ENCODE results near the gene OCRL. TPM values are rescaled to one million over a fixed set of nuclear protein-coding genes. Genes with fewer than 3 reads are reported as not detected.

Gene OCRL
- total RNA-seq, 1 experiment from 2014 or later: 41.4 TPM

DNA sequence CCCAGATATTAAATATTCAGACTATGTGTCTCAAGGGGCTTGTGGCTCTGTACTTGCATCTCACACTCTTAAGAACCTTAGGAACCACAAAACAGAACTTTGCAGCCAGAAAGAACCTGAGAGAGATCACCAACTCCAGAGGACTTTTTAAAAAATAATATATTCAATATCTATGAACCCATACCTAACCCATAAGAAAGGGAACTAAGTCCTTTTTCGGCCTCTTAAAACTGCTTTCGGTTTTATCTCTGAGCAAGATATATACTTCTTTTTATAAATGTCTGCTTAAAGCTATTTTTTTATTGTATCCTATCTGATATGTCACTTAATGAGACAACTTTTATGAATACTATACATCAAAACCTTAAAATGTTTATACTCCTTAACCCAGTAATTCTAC lies 27.6 kb upstream of the OCRL start:
- Histone ChIP-seq H4K20me1 (ENCODE audit: insufficient read depth) (no peaks in the 10 kb centered on the region), H3F3A (ENCODE audit: insufficient read depth, low read depth) (no peaks in the 10 kb centered on the region; the same call in 1 of the 2 replicates), H2AFZ (no peak overlapping the region), H3K4me2 (no peak overlapping the region), H3K9me2 (ENCODE audit: insufficient read depth) (no peaks in the 10 kb centered on the region), H3K9me3 (ENCODE audit: insufficient read depth, low read depth) (no peaks in the 10 kb centered on the region), H3K4me3 (no peak overlapping the region), H3K27me3 (ENCODE audit: insufficient read depth, low read depth) (no peaks in the 10 kb centered on the region), H3K4me1 (replicated peaks; ENCODE audit: insufficient read depth) (no peaks in the 10 kb centered on the region), H3K27ac (no peak overlapping the region), H3K36me3 (ENCODE audit: low read depth) (peaks cover 12% of the 10 kb centered on the region), H3K79me2 (ENCODE audit: low read depth) (no peaks in the 10 kb centered on the region)
- no peak for DNase-seq
- no peak for TF ChIP-seq EZH2 (IDR thresholded peaks at IDR 0.05; ENCODE audit: low read depth)
- intact Hi-C loops (cut with micrococcal nuclease; ENCODE audit: unreplicated experiment): loop anchor here (10.0 kb wide), 1 partner anchor 48 kb away; no protein-coding TSS in a partner anchor
- BruUV-seq (replicated peaks): no TSS peak
- ChIA-PET POLR2A (ENCODE audit: unreplicated experiment) (no interaction called here), CTCF (no interaction called here)

DNA sequence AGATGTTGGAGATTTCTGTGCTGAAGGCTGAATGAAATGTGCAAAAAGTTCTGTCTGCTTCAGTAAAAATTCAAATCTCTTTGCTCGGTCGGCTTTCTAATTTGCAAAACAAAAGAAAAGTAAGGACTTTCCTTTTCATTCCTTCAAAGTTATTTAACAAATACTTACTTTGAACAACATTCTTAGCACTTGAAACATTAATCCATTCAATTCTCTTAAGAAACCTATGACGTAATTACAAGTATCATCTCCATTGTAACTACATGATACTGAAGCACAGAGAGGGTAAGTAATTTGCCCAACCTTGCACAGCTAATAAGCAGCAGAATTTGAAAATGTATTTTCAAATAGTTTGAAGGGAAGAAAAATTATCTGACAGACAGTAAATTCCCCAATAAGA lies 23.7 kb upstream of the OCRL start:
- Histone ChIP-seq H4K20me1 (ENCODE audit: insufficient read depth) (peaks cover 1% of the 10 kb centered on the region), H3K9me3 (ENCODE audit: insufficient read depth, low read depth) (no peaks in the 10 kb centered on the region; the same call in 1 of the 2 replicates), H3K27ac (no peak overlapping the region), H3F3A (ENCODE audit: insufficient read depth, low read depth) (no peaks in the 10 kb centered on the region; the same call in 1 of the 2 replicates), H3K4me3 (no peak overlapping the region), H3K79me2 (ENCODE audit: low read depth) (peaks cover 37% of the 10 kb centered on the region), H3K9me2 (ENCODE audit: insufficient read depth) (no peaks in the 10 kb centered on the region), H3K27me3 (ENCODE audit: insufficient read depth, low read depth) (no peaks in the 10 kb centered on the region), H3K36me3 (ENCODE audit: low read depth) (peaks cover 6% of the 10 kb centered on the region; the same call in 1 of the 2 replicates), H3K4me2 (no peak overlapping the region), H2AFZ (no peak overlapping the region), H3K4me1 (replicated peaks; ENCODE audit: insufficient read depth) (peaks cover 5% of the 10 kb centered on the region)
- ChIA-PET CTCF (no interaction called here), POLR2A (ENCODE audit: unreplicated experiment) (no interaction called here)
- BruUV-seq (replicated peaks): no TSS peak
- no peak for TF ChIP-seq CTCF (conservative IDR thresholded peaks at IDR 0.05)
- no peak for TF ChIP-seq EZH2 (IDR thresholded peaks at IDR 0.05; ENCODE audit: low read depth)
- intact Hi-C loops (cut with micrococcal nuclease; ENCODE audit: unreplicated experiment): loop anchor here (10.0 kb wide), 1 partner anchor 52 kb away; no protein-coding TSS in a partner anchor
- DNase-seq: no peak

DNA sequence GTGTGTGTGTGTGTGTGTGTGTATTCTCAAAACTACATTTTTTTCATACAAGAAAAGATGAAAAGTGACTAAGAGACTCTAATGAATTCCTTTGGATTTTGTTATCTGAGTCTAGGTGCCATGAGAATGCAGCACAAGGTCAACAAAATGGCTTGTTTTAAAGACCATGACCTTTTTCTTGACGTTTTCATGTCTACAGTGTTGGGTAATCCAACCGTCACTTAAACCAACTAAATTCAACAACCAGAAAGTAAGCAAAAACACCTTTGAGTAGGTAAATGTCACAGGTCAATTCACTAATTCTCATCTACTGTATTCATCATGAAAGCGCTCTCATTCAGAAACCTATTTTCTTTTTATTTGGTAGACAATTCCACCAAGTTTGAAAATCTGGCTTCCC lies 19.9 kb upstream of the OCRL start:
- ChIA-PET CTCF (no interaction called here), POLR2A (ENCODE audit: unreplicated experiment) (no interaction called here)
- Histone ChIP-seq H3K27me3 (ENCODE audit: insufficient read depth, low read depth) (no peaks in the 10 kb centered on the region), H3K79me2 (ENCODE audit: low read depth) (peaks cover 44% of the 10 kb centered on the region), H3F3A (ENCODE audit: insufficient read depth, low read depth) (peaks cover 6% of the 10 kb centered on the region; the same call in 1 of the 2 replicates), H4K20me1 (ENCODE audit: insufficient read depth) (peaks cover 9% of the 10 kb centered on the region), H3K36me3 (ENCODE audit: low read depth) (peaks cover 4% of the 10 kb centered on the region; the same call in 1 of the 2 replicates), H2AFZ (no peak overlapping the region), H3K9me2 (ENCODE audit: insufficient read depth) (no peaks in the 10 kb centered on the region), H3K9me3 (ENCODE audit: insufficient read depth, low read depth) (no peaks in the 10 kb centered on the region; the same call in 1 of the 2 replicates), H3K4me1 (replicated peaks; ENCODE audit: insufficient read depth) (peaks cover 9% of the 10 kb centered on the region), H3K27ac (no peak overlapping the region), H3K4me3 (no peak overlapping the region), H3K4me2 (no peak overlapping the region)
- DNase-seq: no peak
- BruUV-seq (replicated peaks): no TSS peak
- intact Hi-C loops (cut with micrococcal nuclease; ENCODE audit: unreplicated experiment): no loop called here
- TF ChIP-seq CTCF (conservative IDR thresholded peaks at IDR 0.05) (no peak), EZH2 (IDR thresholded peaks at IDR 0.05; ENCODE audit: low read depth) (no peak)
